ENCODE results near the gene ITGBL1.

DNA sequence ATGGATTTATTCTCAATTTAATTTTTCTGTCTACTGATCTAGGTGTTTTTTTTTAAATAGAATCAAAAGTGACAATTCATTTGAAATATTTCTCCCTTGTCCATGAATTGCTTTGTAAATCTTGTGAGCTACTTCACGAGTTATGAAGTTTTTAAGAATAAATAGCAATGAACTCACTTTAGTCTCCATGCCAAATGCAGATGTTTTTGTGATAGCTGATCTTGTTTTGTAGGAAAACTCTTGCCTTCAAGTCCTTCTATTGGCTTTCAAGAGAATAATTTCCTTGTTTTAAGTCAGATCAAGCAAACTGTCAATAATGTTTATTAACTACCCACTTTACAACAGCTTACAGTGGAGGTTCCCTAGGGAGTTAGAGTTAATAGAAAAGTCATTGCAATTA is 99.8 kb downstream of the ITGBL1 start:
- TF ChIP-seq SOX15 (CRISPR knock-in tag; IDR thresholded peaks at IDR 0.05) = no peak
- TF ChIP-seq CTCF (IDR thresholded peaks at IDR 0.05) = no peak
- TF ChIP-seq ERG (CRISPR knock-in tag; IDR thresholded peaks at IDR 0.05) = no peak
- no peak for TF ChIP-seq CREM (CRISPR knock-in tag; IDR thresholded peaks at IDR 0.05)
- no peak for TF ChIP-seq ZNF138 (CRISPR knock-in tag; conservative IDR thresholded peaks at IDR 0.05)
- no peak for TF ChIP-seq SP1 (CRISPR knock-in tag; conservative IDR thresholded peaks at IDR 0.05)
- TF ChIP-seq TCF7 (CRISPR knock-in tag; IDR thresholded peaks at IDR 0.05; ENCODE audit: low read depth) = no peak
